ENCODE results near the gene TFB1M.

The TFB1M gene

GRCh38 chr6:155273431-155273830 is 40.9 kb downstream of the TFB1M start:
- Histone ChIP-seq H3K9ac (ENCODE audit: low read length) (no peak overlapping the region), H3K36me3 (replicated peaks; ENCODE audit: low read depth, low read length) (no peaks in the 10 kb centered on the region), H4K20me1 (ENCODE audit: insufficient read depth, low read length) (no peaks in the 10 kb centered on the region)

GRCh38 chr6:155272353-155273232 is 41.7 kb downstream of the TFB1M start:
- Histone ChIP-seq H3K4me3 (ENCODE audit: low read length) (no peak overlapping the region), H3K79me2 (ENCODE audit: low read length) (no peaks in the 10 kb centered on the region), H3K4me2 (ENCODE audit: low read length) (no peak overlapping the region), H2AFZ (ENCODE audit: low read depth, low read length) (no peak overlapping the region), H3K9ac (ENCODE audit: low read length) (no peak overlapping the region), H3K27ac (ENCODE audit: low read length) (no peak overlapping the region), H3K36me3 (replicated peaks; ENCODE audit: low read depth, low read length) (no peaks in the 10 kb centered on the region), H3K4me1 (ENCODE audit: low read length) (no peaks in the 10 kb centered on the region), H3K9me3 (ENCODE audit: insufficient read depth, low read length) (no peaks in the 10 kb centered on the region), H4K20me1 (ENCODE audit: insufficient read depth, low read length) (no peaks in the 10 kb centered on the region), H3K27me3 (ENCODE audit: low read depth, low read length) (no peaks in the 10 kb centered on the region)
- TF ChIP-seq EZH2phosphoT487 (IDR thresholded peaks at IDR 0.05; ENCODE audit: low read depth), result no peak
- TF ChIP-seq CTCF (IDR thresholded peaks at IDR 0.05; ENCODE audit: low read depth, low read length), result no peak

More at GRCh38 chr6:155273431-155273830, 40.9 kb downstream of the TFB1M start:
- H3K4me2 ChIP-seq (ENCODE audit: low read length), result no peak overlapping the region
- no peak overlapping the region for H3K27ac ChIP-seq (ENCODE audit: low read length)
- H3K79me2 ChIP-seq (ENCODE audit: low read length), result no peaks in the 10 kb centered on the region
- TF ChIP-seq EZH2phosphoT487 (IDR thresholded peaks at IDR 0.05; ENCODE audit: low read depth) (no peak), CTCF (IDR thresholded peaks at IDR 0.05; ENCODE audit: low read depth, low read length) (no peak)
- no peaks in the 10 kb centered on the region for H3K4me1 ChIP-seq (ENCODE audit: low read length)
- no peaks in the 10 kb centered on the region for H3K27me3 ChIP-seq (ENCODE audit: low read depth, low read length)
- no peak overlapping the region for H3K4me3 ChIP-seq (ENCODE audit: low read length)
- no peak overlapping the region for H2AFZ ChIP-seq (ENCODE audit: low read depth, low read length)
- H3K9me3 ChIP-seq (ENCODE audit: insufficient read depth, low read length), result no peaks in the 10 kb centered on the region

- no peaks in the 10 kb centered on the region for H3K27me3 ChIP-seq (ENCODE audit: low read depth, low read length)
- H3K4me1 ChIP-seq (ENCODE audit: low read length), result no peaks in the 10 kb centered on the region
- H3K9ac ChIP-seq (ENCODE audit: low read length), result no peak overlapping the region
- no peaks in the 10 kb centered on the region for H4K20me1 ChIP-seq (ENCODE audit: insufficient read depth, low read length)
- no peak overlapping the region for H2AFZ ChIP-seq (ENCODE audit: low read depth, low read length)
- TF ChIP-seq EZH2phosphoT487 (IDR thresholded peaks at IDR 0.05; ENCODE audit: low read depth) (no peak), CTCF (IDR thresholded peaks at IDR 0.05; ENCODE audit: low read depth, low read length) (no peak)
- H3K4me2 ChIP-seq (ENCODE audit: low read length), result no peak overlapping the region
- no peaks in the 10 kb centered on the region for H3K36me3 ChIP-seq (replicated peaks; ENCODE audit: low read depth, low read length)
- H3K9me3 ChIP-seq (ENCODE audit: insufficient read depth, low read length), result no peaks in the 10 kb centered on the region
- no peak overlapping the region for H3K4me3 ChIP-seq (ENCODE audit: low read length)
- H3K79me2 ChIP-seq (ENCODE audit: low read length), result no peaks in the 10 kb centered on the region
- H3K27ac ChIP-seq (ENCODE audit: low read length), result no peak overlapping the region
Measured at GRCh38 chr6:155271145-155271544, 43.1 kb downstream of the TFB1M start.

GRCh38 chr6:155270561-155271091 is 43.7 kb downstream of the TFB1M start:
- Histone ChIP-seq H3K9ac (ENCODE audit: low read length) (no peak overlapping the region), H3K4me2 (ENCODE audit: low read length) (no peak overlapping the region), H3K79me2 (ENCODE audit: low read length) (no peaks in the 10 kb centered on the region), H3K4me3 (ENCODE audit: low read length) (no peak overlapping the region), H3K36me3 (replicated peaks; ENCODE audit: low read depth, low read length) (no peaks in the 10 kb centered on the region), H3K4me1 (ENCODE audit: low read length) (no peaks in the 10 kb centered on the region), H3K9me3 (ENCODE audit: insufficient read depth, low read length) (no peaks in the 10 kb centered on the region), H3K27me3 (ENCODE audit: low read depth, low read length) (no peaks in the 10 kb centered on the region), H4K20me1 (ENCODE audit: insufficient read depth, low read length) (no peaks in the 10 kb centered on the region), H2AFZ (ENCODE audit: low read depth, low read length) (no peak overlapping the region), H3K27ac (ENCODE audit: low read length) (no peak overlapping the region)
- no peak for TF ChIP-seq CTCF (IDR thresholded peaks at IDR 0.05; ENCODE audit: low read depth, low read length)
- no peak for TF ChIP-seq EZH2phosphoT487 (IDR thresholded peaks at IDR 0.05; ENCODE audit: low read depth)
